GM18907 (cell line): ENCODE results near the gene SRGAP3.

Source experiments
- ATAC-seq: cut with Tn5 transposase; IDR thresholded peaks from one replicate; pipeline ENCODE4 v1.9.1; 2021; ENCODE audit warnings: mild to moderate bottlenecking, moderate library complexity; ENCODE audit not compliant: unreplicated experiment

SRGAP3 gene

GRCh38 chr3:8996216-8996615 is 253.2 kb downstream of the SRGAP3 start:
- ATAC-seq, result no peak

- ATAC-seq, result no peak
These were observed 255.2 kb downstream of the SRGAP3 start for GRCh38 chr3:8994226-8994625.

GRCh38 chr3:8993331-8993730 is 256.1 kb downstream of the SRGAP3 start:
- no peak for ATAC-seq

DNA sequence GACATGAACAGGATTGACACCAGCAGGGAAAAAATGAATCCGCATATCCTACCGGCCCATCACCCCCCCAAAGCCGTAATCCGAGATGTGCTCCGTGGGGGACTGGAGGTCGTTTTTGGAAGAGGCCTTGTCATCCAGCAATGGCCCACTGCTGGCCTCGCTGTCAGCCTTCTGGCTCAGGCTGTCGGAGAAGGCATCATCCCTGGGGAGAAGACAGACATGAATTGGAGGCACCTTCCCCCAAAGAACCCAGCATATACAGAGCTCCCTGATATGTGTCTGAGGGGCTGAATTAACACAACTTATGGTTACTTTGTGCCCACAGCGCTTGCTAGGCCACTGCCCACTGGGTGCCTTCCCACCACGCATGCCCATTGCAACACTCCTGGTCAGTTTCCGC is 256.6 kb downstream of the SRGAP3 start:
- ATAC-seq, result no peak

DNA sequence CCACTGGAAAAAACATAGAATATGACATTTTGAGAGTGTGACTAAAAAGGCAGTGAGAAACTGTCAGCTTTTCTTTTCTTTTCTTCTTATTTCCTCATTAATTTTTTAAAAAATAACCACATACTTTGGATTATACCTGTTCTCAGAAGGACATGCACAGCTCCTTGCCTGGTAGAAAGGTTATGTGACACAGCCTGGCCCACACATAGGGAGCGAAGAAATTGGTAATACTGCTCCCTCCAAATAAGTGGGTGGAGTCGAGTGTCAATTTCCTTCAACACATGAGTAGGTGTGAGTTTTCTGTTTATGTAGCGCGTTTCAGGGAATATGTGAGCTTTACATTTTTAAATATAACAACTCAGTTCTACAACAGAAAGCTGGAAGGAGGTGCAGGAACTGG is 257.2 kb downstream of the SRGAP3 start:
- no peak for ATAC-seq

GRCh38 chr3:8990266-8991215 is 258.9 kb downstream of the SRGAP3 start:
- no peak for ATAC-seq

- no peak for ATAC-seq
These were observed 260.5 kb downstream of the SRGAP3 start for GRCh38 chr3:8988791-8989558.

DNA sequence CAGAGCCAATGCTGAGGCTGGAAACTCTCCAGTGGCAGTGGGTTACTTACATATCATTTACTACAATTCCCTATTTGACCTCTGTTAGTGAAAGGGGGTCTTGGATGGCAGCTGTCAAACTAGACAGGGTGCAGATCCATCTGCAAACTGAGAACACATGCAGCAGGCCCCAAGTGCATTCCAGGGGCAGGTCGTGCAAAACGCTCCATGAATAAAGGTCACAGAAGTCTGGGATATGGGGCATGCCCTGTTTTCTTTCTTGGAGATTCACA is 261.1 kb downstream of the SRGAP3 start:
- ATAC-seq, result no peak

DNA sequence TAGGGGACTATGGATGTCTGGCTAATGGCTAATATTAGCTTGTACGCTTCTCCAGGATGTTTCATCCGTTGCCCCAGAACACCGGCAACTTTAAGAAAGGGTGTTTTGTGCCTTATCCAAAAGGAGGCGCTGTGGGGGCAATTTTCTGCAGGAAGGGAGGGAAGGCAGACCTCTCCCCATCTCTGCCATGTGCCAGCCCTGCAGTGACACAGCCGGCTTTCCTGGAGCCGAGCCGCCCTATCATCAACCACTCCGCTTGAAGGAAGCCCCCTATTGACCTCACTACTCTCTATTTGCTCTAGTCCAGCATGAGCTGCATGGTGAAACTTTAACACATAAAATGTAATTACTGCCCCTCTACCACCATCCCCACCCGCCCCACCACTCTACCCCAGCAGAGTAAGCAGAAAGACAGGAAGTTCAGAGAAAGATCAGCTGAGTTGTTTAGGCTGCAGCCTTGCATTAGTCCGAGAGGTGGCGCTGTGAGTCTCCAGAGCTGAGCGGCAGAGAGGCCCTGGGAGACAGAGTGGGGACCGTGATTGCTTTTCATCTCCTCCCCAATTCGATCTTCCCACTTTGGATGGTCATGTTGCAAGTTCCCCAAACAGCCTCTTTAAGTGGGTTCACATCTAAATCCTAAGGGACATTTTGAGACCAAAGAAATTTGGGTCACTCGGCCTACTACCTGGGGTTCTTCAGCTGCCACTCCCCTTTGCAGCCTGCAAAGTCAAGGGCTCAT is 261.6 kb downstream of the SRGAP3 start:
- ATAC-seq, result no peak

DNA sequence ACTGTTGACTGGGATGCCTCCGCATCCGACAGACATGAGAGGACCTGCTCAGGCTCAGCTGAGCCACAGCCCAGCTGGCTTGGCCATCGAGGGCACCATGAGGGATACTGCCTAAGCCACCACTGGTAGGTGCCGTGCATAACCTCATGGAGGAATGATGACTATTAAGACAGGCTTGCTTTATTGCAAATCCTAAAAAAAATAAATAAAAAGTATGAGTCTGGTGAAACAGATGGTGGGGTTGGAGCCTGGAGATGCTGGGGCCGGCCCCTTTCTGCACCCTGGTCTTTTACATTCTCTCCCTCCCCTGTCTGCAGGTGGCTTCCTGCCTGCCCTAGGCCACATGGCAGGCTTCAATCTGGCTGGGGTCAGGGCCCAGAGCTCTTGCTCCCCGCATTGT is 262.2 kb downstream of the SRGAP3 start:
- ATAC-seq, result no peak

GRCh38 chr3:8986741-8987140 is 262.7 kb downstream of the SRGAP3 start:
- ATAC-seq, result no peak

GRCh38 chr3:8985876-8986275 is 263.6 kb downstream of the SRGAP3 start:
- no peak for ATAC-seq

DNA sequence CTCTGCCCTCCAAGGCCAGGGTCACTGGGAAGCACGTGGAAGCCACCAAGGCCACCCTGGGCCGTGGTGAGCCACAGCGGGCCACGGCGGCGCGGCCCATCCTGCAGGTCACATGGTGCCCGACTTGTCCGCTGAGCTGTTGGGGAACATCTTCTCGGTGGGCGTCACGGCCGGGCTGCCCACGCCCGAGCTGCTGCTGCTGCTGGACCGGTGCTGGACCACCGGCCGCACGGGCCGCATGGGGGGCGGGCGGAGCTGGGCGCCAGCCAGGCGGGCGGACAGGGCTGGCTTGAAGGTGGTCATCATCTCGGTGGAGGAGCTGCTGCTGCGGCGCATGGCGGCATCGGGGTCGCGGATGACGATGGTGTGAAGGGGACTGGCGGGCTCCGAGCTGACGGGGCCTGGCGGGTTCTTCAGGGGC is 264.0 kb downstream of the SRGAP3 start:
- no peak for ATAC-seq

- ATAC-seq, result no peak
These were observed 264.9 kb downstream of the SRGAP3 start for GRCh38 chr3:8984526-8984925.

DNA sequence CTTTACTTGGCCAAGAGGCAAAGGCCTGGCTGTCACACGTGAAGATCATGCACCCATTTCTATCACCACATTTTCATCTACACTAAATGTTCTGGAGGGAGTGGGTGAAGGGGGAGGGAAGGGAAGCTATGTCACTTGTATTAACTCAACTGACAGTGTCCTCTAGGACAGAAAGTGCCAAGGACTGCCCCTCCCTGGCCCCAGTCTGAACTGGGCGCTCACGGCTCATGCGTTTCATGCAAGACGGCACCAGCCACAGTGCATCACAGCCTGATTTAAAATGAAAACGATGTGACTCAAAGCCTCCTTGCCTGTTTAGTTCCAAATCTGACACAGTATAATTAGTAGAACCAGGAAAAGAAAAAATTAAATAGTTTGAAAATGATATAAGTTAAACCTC is 265.4 kb downstream of the SRGAP3 start:
- ATAC-seq, result no peak

DNA sequence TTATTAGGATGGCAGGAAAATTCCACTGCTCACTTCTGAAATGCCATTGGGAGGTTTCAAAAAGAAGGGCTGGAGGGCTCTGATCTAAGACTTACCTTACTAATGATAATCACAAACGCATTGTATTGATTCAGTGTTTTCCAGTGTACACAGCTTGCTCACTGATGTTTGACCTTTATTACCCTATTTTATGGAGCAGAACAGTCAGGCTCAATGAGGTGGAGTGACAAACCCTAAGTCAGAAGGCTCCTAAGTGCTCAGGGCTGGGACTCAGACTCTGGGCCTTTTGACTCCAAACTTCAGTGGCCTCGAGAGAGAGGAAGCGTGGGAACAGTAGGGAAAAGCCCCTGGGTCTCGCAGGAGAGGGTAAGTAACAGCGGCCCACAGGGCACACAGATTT is 265.9 kb downstream of the SRGAP3 start:
- no peak for ATAC-seq

GRCh38 chr3:8983026-8983425 is 266.4 kb downstream of the SRGAP3 start:
- no peak for ATAC-seq

- ATAC-seq, result no peak
These were observed 266.9 kb downstream of the SRGAP3 start for GRCh38 chr3:8982509-8982908.

- no peak for ATAC-seq
These were observed 267.7 kb downstream of the SRGAP3 start for GRCh38 chr3:8981700-8982099.

DNA sequence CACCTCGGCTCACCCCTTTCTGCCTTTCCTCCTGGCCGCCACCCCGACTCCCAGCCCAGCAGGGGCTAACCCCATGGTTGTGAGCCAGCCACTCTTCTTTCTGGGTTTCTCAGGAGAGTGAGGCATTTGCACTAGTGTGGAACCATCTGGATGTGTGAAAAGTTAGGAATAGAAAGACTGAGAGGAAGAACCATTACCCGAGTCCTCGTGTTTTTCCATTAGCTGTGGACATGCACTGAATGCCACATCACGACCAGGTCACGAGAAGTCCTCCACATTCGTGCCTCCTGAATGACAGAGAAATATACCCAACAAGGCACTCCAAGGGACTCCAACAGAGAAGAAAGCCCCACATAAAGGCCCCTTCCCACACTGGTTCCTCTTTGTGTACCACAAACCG is 268.1 kb downstream of the SRGAP3 start:
- ATAC-seq, result no peak

GRCh38 chr3:8980756-8981257 is 268.6 kb downstream of the SRGAP3 start:
- no peak for ATAC-seq
